Loucy (cell line): ENCODE measurements around the gene CYP2D6.
A peak's percentile ranks its signal among the peaks of the same experiment; 100 is the strongest.

Experiments used
- H2AFZ ChIP-seq: fragments of 200-600 bp; sonication (generic); 2 replicates; pipeline ENCODE4 v1.6.0; 2016; ENCODE audit warnings: antibody characterized with exemption, mild to moderate bottlenecking, low read length, moderate library complexity
- H3F3A ChIP-seq: fragments of 200-600 bp; 2 replicates; pipeline ENCODE4 v1.6.0; 2016; ENCODE audit warnings: antibody characterized with exemption, low read depth, mild to moderate bottlenecking
- H3K27me3 ChIP-seq: fragments of 200-600 bp; sonication (generic); 2 replicates; pipeline ENCODE4 v1.6.1; 2014; ENCODE audit warnings: low read length, mild to moderate bottlenecking; ENCODE audit not compliant: insufficient read depth, poor library complexity, severe bottlenecking
- H3K36me3 ChIP-seq: fragments of 200-600 bp; sonication (generic); 2 replicates; pipeline ENCODE4 v1.6.1; 2016; ENCODE audit warnings: low read length; ENCODE audit not compliant: insufficient read depth
- H3K4me1 ChIP-seq: fragments of 200-600 bp; sonication (generic); 2 replicates; pipeline ENCODE4 v1.5.1; 2014; ENCODE audit warnings: low read length, mild to moderate bottlenecking; ENCODE audit not compliant: insufficient read depth, poor library complexity, severe bottlenecking
- H3K4me2 ChIP-seq: fragments of 200-600 bp; sonication (generic); 2 replicates; pipeline ENCODE4 v1.6.0; 2014; ENCODE audit warnings: antibody characterized with exemption, low read length, low read depth, mild to moderate bottlenecking; ENCODE audit not compliant: poor library complexity, severe bottlenecking
- H3K4me3 ChIP-seq: fragments of 200-600 bp; sonication (generic); 2 replicates; pipeline ENCODE4 v1.5.1; 2014; ENCODE audit warnings: low read length, mild to moderate bottlenecking, mixed read lengths; ENCODE audit not compliant: poor library complexity, severe bottlenecking
- H3K79me2 ChIP-seq: fragments of 200-600 bp; sonication (generic); 2 replicates; pipeline ENCODE4 v1.6.1; 2014; ENCODE audit warnings: low read length; ENCODE audit not compliant: insufficient read depth
- H3K9ac ChIP-seq: fragments of 200-600 bp; sonication (generic); 2 replicates; pipeline ENCODE4 v1.6.0; 2014; ENCODE audit warnings: mild to moderate bottlenecking, low read depth, low read length, moderate library complexity; ENCODE audit not compliant: poor library complexity, severe bottlenecking
- H3K9me2 ChIP-seq: fragments of 200-600 bp; sonication (generic); replicated peaks from 2 replicates; pipeline ENCODE4 v1.6.1; 2016; ENCODE audit warnings: low read depth, low read length, mixed read lengths
- H3K9me3 ChIP-seq: fragments of 200-600 bp; sonication (generic); 2 replicates; pipeline ENCODE4 v1.6.1; 2014; ENCODE audit warnings: mild to moderate bottlenecking, antibody characterized with exemption, low read length, low read depth; ENCODE audit not compliant: insufficient read depth
- H4K20me1 ChIP-seq: fragments of 200-600 bp; sonication (generic); 2 replicates; pipeline ENCODE4 v1.6.0; 2014; ENCODE audit warnings: antibody characterized with exemption, low read length, mild to moderate bottlenecking; ENCODE audit not compliant: insufficient read depth, poor library complexity, severe bottlenecking
- CTCF ChIP-seq: fragments of 200-600 bp; sonication (generic); conservative IDR thresholded peaks from 2 replicates; pipeline ENCODE4 v1.5.1; 2014; ENCODE audit warnings: mild to moderate bottlenecking, antibody characterized with exemption, low read length
- EZH2phosphoT487 ChIP-seq: fragments of 200-600 bp; IDR thresholded peaks from 2 replicates; pipeline ENCODE4 v1.6.1; 2018; ENCODE audit warnings: antibody characterized with exemption, mild to moderate bottlenecking, moderate library complexity, borderline replicate concordance

The CYP2D6 gene

GRCh38 chr22:42177891-42178336 is 47.3 kb upstream of the CYP2D6 start:
- H3K9me3 ChIP-seq, result no peaks in the 10 kb centered on the region
- no peak overlapping the region for H3K4me2 ChIP-seq
- H3K36me3 ChIP-seq, result peaks cover 34% of the 10 kb centered on the region
- peaks cover 9% of the 10 kb centered on the region for H4K20me1 ChIP-seq
- H3K4me3 ChIP-seq, result no peak overlapping the region
- H2AFZ ChIP-seq, result no peak overlapping the region
- TF ChIP-seq CTCF (no peak), EZH2phosphoT487 (no peak)
- H3K4me1 ChIP-seq, result peaks cover 71% of the 10 kb centered on the region
- no peaks in the 10 kb centered on the region for H3K27me3 ChIP-seq
- H3K9me2 ChIP-seq, result no peaks in the 10 kb centered on the region
- H3K9ac ChIP-seq, result no peak overlapping the region
- peaks cover 77% of the 10 kb centered on the region for H3K79me2 ChIP-seq
- peaks cover 13% of the 10 kb centered on the region; the same call in 1 of the 2 replicates for H3F3A ChIP-seq

- H3K79me2 ChIP-seq, result peaks cover 78% of the 10 kb centered on the region
- peaks cover 43% of the 10 kb centered on the region for H3K36me3 ChIP-seq
- peaks cover 13% of the 10 kb centered on the region; the same call in 1 of the 2 replicates for H3F3A ChIP-seq
- no peak overlapping the region for H3K4me3 ChIP-seq
- H3K9me2 ChIP-seq, result no peaks in the 10 kb centered on the region
- H3K4me1 ChIP-seq, result peaks cover 62% of the 10 kb centered on the region
- H4K20me1 ChIP-seq, result peaks cover 9% of the 10 kb centered on the region
- no peaks in the 10 kb centered on the region for H3K9me3 ChIP-seq
- TF ChIP-seq EZH2phosphoT487 (no peak), CTCF (no peak)
- H2AFZ ChIP-seq, result no peak overlapping the region
- H3K4me2 ChIP-seq, result no peak overlapping the region
- H3K9ac ChIP-seq, result no peak overlapping the region
- H3K27me3 ChIP-seq, result no peaks in the 10 kb centered on the region
Observed at GRCh38 chr22:42176255-42176915, 45.8 kb upstream of the CYP2D6 start.

GRCh38 chr22:42174062-42174461 is 43.5 kb upstream of the CYP2D6 start:
- H2AFZ ChIP-seq, result no peak overlapping the region
- H4K20me1 ChIP-seq, result peaks cover 9% of the 10 kb centered on the region

More at GRCh38 chr22:42174062-42174461, 43.5 kb upstream of the CYP2D6 start:
- peaks cover 93% of the 10 kb centered on the region for H3K79me2 ChIP-seq
- no peak overlapping the region for H3K9ac ChIP-seq
- no peaks in the 10 kb centered on the region; the same call in 1 of the 2 replicates for H3F3A ChIP-seq
- H3K27me3 ChIP-seq, result no peaks in the 10 kb centered on the region
- no peaks in the 10 kb centered on the region for H3K9me2 ChIP-seq
- H3K4me1 ChIP-seq, result peaks cover 39% of the 10 kb centered on the region
- peaks cover 51% of the 10 kb centered on the region for H3K36me3 ChIP-seq
- no peaks in the 10 kb centered on the region for H3K9me3 ChIP-seq
- H3K4me2 ChIP-seq, result peak overlapping the region; percentile 54
- no peak for TF ChIP-seq EZH2phosphoT487
- TF ChIP-seq CTCF, result no peak
- H3K4me3 ChIP-seq, result peak overlapping the region; percentile 42
